Activated CD4-positive, alpha-beta T cell treated with anti-CD3 and anti-CD28 coated beads, Interleukin-2, amount 10 ng/mL, durations not matched to agents 7 days and 5 days (primary cell): Measurements from ENCODE around the gene GRIA3. TPM values are rescaled to one million over a fixed set of nuclear protein-coding genes. Genes with fewer than 3 reads are reported as not detected.
"Not testable (repeated sequence)": the region's sequence is repeated elsewhere in the genome, so short reads cannot be mapped to it uniquely, and the experiment has no call there.

Experiments
- CTCF ChIA-PET: fragments of 350-600 bp; sonication (Branson Sonifier 250); formaldehyde crosslinking; loops from one replicate; lab custom pipeline; 2021; ENCODE audit warnings: antibody characterized with exemption; lab: Charles Lee
- POLR2A ChIA-PET: fragments of 350-600 bp; sonication (Branson Sonifier 250); formaldehyde crosslinking; loops from one replicate; lab custom pipeline; 2021; ENCODE audit warnings: antibody characterized with exemption; lab: Charles Lee
- DNase-seq: peaks from one replicate; pipeline ENCODE4 v3.0.0-alpha.2; 2020
- H3K27ac Mint-ChIP-seq: one replicate; pipeline ENCODE4 v1.8.0; 2021; ENCODE audit warnings: mild to moderate bottlenecking, moderate library complexity, mixed read lengths
- H3K27me3 Mint-ChIP-seq: one replicate; pipeline ENCODE4 v1.8.0; 2021; ENCODE audit warnings: mixed read lengths
- H3K36me3 Mint-ChIP-seq: one replicate; pipeline ENCODE4 v1.8.0; 2021; ENCODE audit warnings: low read depth, mixed read lengths
- H3K4me1 Mint-ChIP-seq: one replicate; pipeline ENCODE4 v1.8.0; 2021; ENCODE audit warnings: mixed read lengths
- H3K4me3 Mint-ChIP-seq: one replicate; pipeline ENCODE4 v1.8.0; 2021; ENCODE audit warnings: mild to moderate bottlenecking, moderate library complexity, mixed read lengths
- H3K9me3 Mint-ChIP-seq: one replicate; pipeline ENCODE4 v1.8.0; 2021; ENCODE audit warnings: mixed read lengths
- total RNA-seq, 2 experiments: library from RNA; stranded (reverse); gene quantifications; one replicate each; pipeline ENCODE4 v1.2.3, GENCODE V29; 2021

Gene GRIA3
- total RNA-seq, 2 experiments from 2014 or later, result not detected

GRCh38 chrX:123256378-123256777 lies 72.3 kb downstream of the GRIA3 start:
- POLR2A ChIA-PET, result no interaction called here
- Mint-ChIP-seq H3K36me3 (no peaks in the 10 kb centered on the region), H3K4me3 (no peak overlapping the region), H3K9me3 (no peaks in the 10 kb centered on the region), H3K27me3 (peaks cover 3% of the 10 kb centered on the region), H3K4me1 (no peaks in the 10 kb centered on the region), H3K27ac (no peak overlapping the region)
- CTCF ChIA-PET, result interaction anchor here (1.3 kb wide), 1 partner anchor 14 kb away, joined by 3 read pairs; no protein-coding TSS in a partner anchor
- no peak for DNase-seq

- no peaks in the 10 kb centered on the region for H3K9me3 Mint-ChIP-seq
- no peaks in the 10 kb centered on the region for H3K4me1 Mint-ChIP-seq
- H3K36me3 Mint-ChIP-seq, result no peaks in the 10 kb centered on the region
- H3K27me3 Mint-ChIP-seq, result peaks cover 3% of the 10 kb centered on the region
- DNase-seq, result no peak
- ChIA-PET POLR2A (no interaction called here), CTCF (interaction anchor here (1.3 kb wide), 1 partner anchor 9 kb away, joined by 3 read pairs; no protein-coding TSS in a partner anchor)
- H3K4me3 Mint-ChIP-seq, result no peak overlapping the region
- H3K27ac Mint-ChIP-seq, result no peak overlapping the region
Observed at GRCh38 chrX:123260920-123261418, 76.9 kb downstream of the GRIA3 start.

GRCh38 chrX:123263270-123263669 lies 79.2 kb downstream of the GRIA3 start:
- Mint-ChIP-seq H3K4me3 (no peak overlapping the region), H3K9me3 (no peaks in the 10 kb centered on the region), H3K27ac (no peak overlapping the region), H3K36me3 (no peaks in the 10 kb centered on the region), H3K4me1 (no peaks in the 10 kb centered on the region), H3K27me3 (no peaks in the 10 kb centered on the region)
- ChIA-PET POLR2A (no interaction called here), CTCF (no interaction called here)
- DNase-seq, result no peak

GRCh38 chrX:123263747-123264146 lies 79.7 kb downstream of the GRIA3 start:
- CTCF ChIA-PET, result no interaction called here

GRCh38 chrX:123267220-123267619 lies 83.1 kb downstream of the GRIA3 start:
- Mint-ChIP-seq H3K4me3 (no peak overlapping the region), H3K27ac (no peak overlapping the region), H3K36me3 (no peaks in the 10 kb centered on the region), H3K27me3 (no peaks in the 10 kb centered on the region), H3K9me3 (no peaks in the 10 kb centered on the region), H3K4me1 (no peaks in the 10 kb centered on the region)
- ChIA-PET POLR2A (no interaction called here), CTCF (interaction anchor here (1.1 kb wide), 1 partner anchor 14 kb away, joined by 3 read pairs; no protein-coding TSS in a partner anchor)
- DNase-seq, result no peak

More at GRCh38 chrX:123263747-123264146, 79.7 kb downstream of the GRIA3 start:
- no peak for DNase-seq
- no peaks in the 10 kb centered on the region for H3K9me3 Mint-ChIP-seq
- no peaks in the 10 kb centered on the region for H3K4me1 Mint-ChIP-seq
- no peak overlapping the region for H3K4me3 Mint-ChIP-seq
- H3K36me3 Mint-ChIP-seq, result no peaks in the 10 kb centered on the region
- no peak overlapping the region for H3K27ac Mint-ChIP-seq
- no peaks in the 10 kb centered on the region for H3K27me3 Mint-ChIP-seq
- POLR2A ChIA-PET, result no interaction called here

GRCh38 chrX:123271902-123272301 lies 87.8 kb downstream of the GRIA3 start:
- Mint-ChIP-seq H3K9me3 (no peaks in the 10 kb centered on the region), H3K36me3 (no peaks in the 10 kb centered on the region), H3K4me3 (no peak overlapping the region), H3K27me3 (no peaks in the 10 kb centered on the region), H3K27ac (no peak overlapping the region), H3K4me1 (no peaks in the 10 kb centered on the region)
- CTCF ChIA-PET, result no interaction called here
- DNase-seq, result no peak
- POLR2A ChIA-PET, result no interaction called here

GRCh38 chrX:123272630-123273029 lies 88.6 kb downstream of the GRIA3 start:
- ChIA-PET CTCF (no interaction called here), POLR2A (no interaction called here)
- no peaks in the 10 kb centered on the region for H3K9me3 Mint-ChIP-seq
- no peaks in the 10 kb centered on the region for H3K36me3 Mint-ChIP-seq
- H3K27ac Mint-ChIP-seq, result no peak overlapping the region
- no peak overlapping the region for H3K4me3 Mint-ChIP-seq
- H3K4me1 Mint-ChIP-seq, result no peaks in the 10 kb centered on the region
- no peaks in the 10 kb centered on the region for H3K27me3 Mint-ChIP-seq
- no peak for DNase-seq

GRCh38 chrX:123274796-123275195 lies 90.7 kb downstream of the GRIA3 start:
- ChIA-PET POLR2A (no interaction called here), CTCF (no interaction called here)
- Mint-ChIP-seq H3K4me1 (no peaks in the 10 kb centered on the region), H3K36me3 (no peaks in the 10 kb centered on the region), H3K9me3 (no peaks in the 10 kb centered on the region), H3K27me3 (no peaks in the 10 kb centered on the region), H3K4me3 (no peak overlapping the region), H3K27ac (no peak overlapping the region)
- DNase-seq, result no peak

- Mint-ChIP-seq H3K4me3 (no peak overlapping the region), H3K36me3 (no peaks in the 10 kb centered on the region), H3K4me1 (no peaks in the 10 kb centered on the region), H3K9me3 (no peaks in the 10 kb centered on the region), H3K27ac (no peak overlapping the region), H3K27me3 (no peaks in the 10 kb centered on the region)
- CTCF ChIA-PET, result no interaction called here
- no peak for DNase-seq
- POLR2A ChIA-PET, result no interaction called here
Observed at GRCh38 chrX:123277347-123277746, 93.3 kb downstream of the GRIA3 start.

- no peak for DNase-seq
- Mint-ChIP-seq H3K4me1 (no peaks in the 10 kb centered on the region), H3K27ac (no peak overlapping the region), H3K9me3 (no peaks in the 10 kb centered on the region), H3K4me3 (no peak overlapping the region), H3K36me3 (no peaks in the 10 kb centered on the region), H3K27me3 (no peaks in the 10 kb centered on the region)
- ChIA-PET CTCF (no interaction called here), POLR2A (no interaction called here)
Observed at GRCh38 chrX:123277821-123278220, 93.7 kb downstream of the GRIA3 start.

GRCh38 chrX:123282241-123282640 lies 98.2 kb downstream of the GRIA3 start:
- no peak overlapping the region for H3K27ac Mint-ChIP-seq
- no peaks in the 10 kb centered on the region for H3K27me3 Mint-ChIP-seq

GRCh38 chrX:123283407-123283806 lies 99.3 kb downstream of the GRIA3 start:
- POLR2A ChIA-PET, H3K4me3 Mint-ChIP-seq: not testable (repeated sequence)

More at GRCh38 chrX:123282241-123282640, 98.2 kb downstream of the GRIA3 start:
- no peak for DNase-seq
- ChIA-PET CTCF (no interaction called here), POLR2A (no interaction called here)
- Mint-ChIP-seq H3K4me1 (no peaks in the 10 kb centered on the region), H3K9me3 (no peaks in the 10 kb centered on the region), H3K36me3 (no peaks in the 10 kb centered on the region), H3K4me3 (no peak overlapping the region)

GRCh38 chrX:123291623-123292022 lies 107.5 kb downstream of the GRIA3 start:
- Mint-ChIP-seq H3K9me3 (no peaks in the 10 kb centered on the region), H3K27ac (no peak overlapping the region), H3K27me3 (no peaks in the 10 kb centered on the region), H3K4me3 (no peak overlapping the region), H3K4me1 (no peaks in the 10 kb centered on the region), H3K36me3 (no peaks in the 10 kb centered on the region)
- ChIA-PET POLR2A (no interaction called here), CTCF (no interaction called here)
- no peak for DNase-seq

More at GRCh38 chrX:123283407-123283806, 99.3 kb downstream of the GRIA3 start:
- H3K4me1 Mint-ChIP-seq, H3K27me3 Mint-ChIP-seq, H3K36me3 Mint-ChIP-seq, H3K27ac Mint-ChIP-seq, DNase-seq, CTCF ChIA-PET, H3K9me3 Mint-ChIP-seq: not testable (repeated sequence)

- H3K27ac Mint-ChIP-seq, result no peak overlapping the region
- no peaks in the 10 kb centered on the region for H3K36me3 Mint-ChIP-seq
- ChIA-PET POLR2A (no interaction called here), CTCF (no interaction called here)
- H3K4me1 Mint-ChIP-seq, result no peaks in the 10 kb centered on the region
- H3K4me3 Mint-ChIP-seq, result no peak overlapping the region
- no peaks in the 10 kb centered on the region for H3K27me3 Mint-ChIP-seq
- no peaks in the 10 kb centered on the region for H3K9me3 Mint-ChIP-seq
- DNase-seq, result no peak
Observed at GRCh38 chrX:123298026-123298425, 113.9 kb downstream of the GRIA3 start.
